MM.1S (cell line): Measurements from ENCODE around the gene PPP1CA.

ENCODE experiments used
- CTCF ChIP-seq: fragments of 300-600 bp; sonication (generic); IDR thresholded peaks from 2 replicates; pipeline ENCODE4 v1.5.1; 2016; ENCODE audit warnings: antibody characterized with exemption, low read length, mixed read lengths
- EZH2 ChIP-seq: fragments of 300-600 bp; sonication (generic); optimal IDR thresholded peaks from 2 replicates; pipeline ENCODE3; 2017; ENCODE audit warnings: low read depth, mild to moderate bottlenecking, antibody characterized with exemption, low read length, mixed read lengths

- no peak for TF ChIP-seq CTCF
- TF ChIP-seq EZH2, result no peak
Measured at GRCh38 chr11:67420646-67421429, 19.2 kb upstream of the PPP1CA start.
